Measurements from ENCODE around the gene PPARD. TPM values are rescaled to one million over a fixed set of nuclear protein-coding genes. Genes with fewer than 3 reads are reported as not detected.
A peak's percentile ranks its signal among the peaks of the same experiment; 100 is the strongest.
"Not testable (repeated sequence)": the region's sequence is repeated elsewhere in the genome, so short reads cannot be mapped to it uniquely, and the experiment has no call there.

The PPARD gene
- total RNA-seq, 3 donors from 2014 or later: 15.4 to 17.4 (median 16.9) TPM

- H3K36me3 Mint-ChIP-seq (ENCODE audit: insufficient read depth): peaks cover 24% of the 10 kb centered on the region
- H3K9me3 Mint-ChIP-seq: no peaks in the 10 kb centered on the region
- no peak overlapping the region for H3K4me3 Mint-ChIP-seq
- peaks cover 44% of the 10 kb centered on the region for H3K4me1 Mint-ChIP-seq (ENCODE audit: low read depth)
- no peaks in the 10 kb centered on the region for H3K27me3 Mint-ChIP-seq (ENCODE audit: low read depth)
- DNase-seq (no peak), ATAC-seq (no peak)
These were observed 71.6 kb downstream of the PPARD start for GRCh38 chr6:35413911-35414310.

- peak; percentile 11 to 40 for ATAC-seq
- H3K4me1 Mint-ChIP-seq (ENCODE audit: low read depth): peaks cover 47% of the 10 kb centered on the region
- H3K4me3 Mint-ChIP-seq: no peak overlapping the region
- peak; percentile 11 for DNase-seq
- H3K27me3 Mint-ChIP-seq (ENCODE audit: low read depth): no peaks in the 10 kb centered on the region
- no peaks in the 10 kb centered on the region for H3K9me3 Mint-ChIP-seq
- H3K36me3 Mint-ChIP-seq (ENCODE audit: insufficient read depth): peaks cover 25% of the 10 kb centered on the region
These were observed 72.9 kb downstream of the PPARD start for GRCh38 chr6:35415065-35415891.

GRCh38 chr6:35417979-35418661 is 75.8 kb downstream of the PPARD start:
- DNase-seq: no peak
- Mint-ChIP-seq H3K4me1 (ENCODE audit: low read depth) (peaks cover 33% of the 10 kb centered on the region), H3K4me3 (no peak overlapping the region), H3K36me3 (ENCODE audit: insufficient read depth) (peaks cover 20% of the 10 kb centered on the region), H3K9me3 (no peaks in the 10 kb centered on the region), H3K27me3 (ENCODE audit: low read depth) (no peaks in the 10 kb centered on the region)
- peak in 1 of 2 donors; percentile 38 for ATAC-seq

GRCh38 chr6:35419417-35419816 is 77.1 kb downstream of the PPARD start:
- Mint-ChIP-seq H3K36me3 (ENCODE audit: insufficient read depth) (peaks cover 25% of the 10 kb centered on the region), H3K27me3 (ENCODE audit: low read depth) (no peaks in the 10 kb centered on the region), H3K9me3 (no peaks in the 10 kb centered on the region), H3K4me1 (ENCODE audit: low read depth) (peaks cover 33% of the 10 kb centered on the region), H3K4me3 (no peak overlapping the region)
- ATAC-seq (no peak), DNase-seq (no peak)

- Mint-ChIP-seq H3K4me1 (ENCODE audit: low read depth) (peaks cover 31% of the 10 kb centered on the region), H3K4me3 (no peak overlapping the region), H3K36me3 (ENCODE audit: insufficient read depth) (peaks cover 29% of the 10 kb centered on the region), H3K27me3 (ENCODE audit: low read depth) (no peaks in the 10 kb centered on the region), H3K9me3 (no peaks in the 10 kb centered on the region)
- DNase-seq (no peak), ATAC-seq (no peak)
These were observed 77.6 kb downstream of the PPARD start for GRCh38 chr6:35419961-35420360.

- Mint-ChIP-seq H3K36me3 (ENCODE audit: insufficient read depth) (peaks cover 50% of the 10 kb centered on the region), H3K4me3 (no peak overlapping the region), H3K27me3 (ENCODE audit: low read depth) (no peaks in the 10 kb centered on the region), H3K4me1 (ENCODE audit: low read depth) (no peaks in the 10 kb centered on the region), H3K9me3 (peaks cover 17% of the 10 kb centered on the region)
- DNase-seq (no peak), ATAC-seq (no peak)
These were observed 82.9 kb downstream of the PPARD start for GRCh38 chr6:35425284-35425683.

- no peaks in the 10 kb centered on the region for H3K27me3 Mint-ChIP-seq (ENCODE audit: low read depth)
- H3K36me3 Mint-ChIP-seq (ENCODE audit: insufficient read depth): peaks cover 47% of the 10 kb centered on the region
- H3K4me3 Mint-ChIP-seq: no peak overlapping the region
- H3K4me1 Mint-ChIP-seq (ENCODE audit: low read depth): no peaks in the 10 kb centered on the region
- peaks cover 17% of the 10 kb centered on the region for H3K9me3 Mint-ChIP-seq
- DNase-seq (no peak), ATAC-seq (no peak)
These were observed 83.7 kb downstream of the PPARD start for GRCh38 chr6:35426074-35426473.

- DNase-seq (no peak), ATAC-seq (no peak)
- no peaks in the 10 kb centered on the region for H3K4me1 Mint-ChIP-seq (ENCODE audit: low read depth)
- no peaks in the 10 kb centered on the region for H3K27me3 Mint-ChIP-seq (ENCODE audit: low read depth)
- H3K4me3 Mint-ChIP-seq: no peak overlapping the region
- peaks cover 43% of the 10 kb centered on the region for H3K36me3 Mint-ChIP-seq (ENCODE audit: insufficient read depth)
- H3K9me3 Mint-ChIP-seq: peaks cover 17% of the 10 kb centered on the region
These were observed 85.1 kb downstream of the PPARD start for GRCh38 chr6:35427435-35427834.

- H3K4me3 Mint-ChIP-seq: no peak overlapping the region
These were observed 85.5 kb downstream of the PPARD start for GRCh38 chr6:35427851-35428321.

GRCh38 chr6:35428421-35429149 is 86.2 kb downstream of the PPARD start:
- H3K4me3 Mint-ChIP-seq: no peak overlapping the region

More at GRCh38 chr6:35427851-35428321, 85.5 kb downstream of the PPARD start:
- Mint-ChIP-seq H3K9me3 (peaks cover 17% of the 10 kb centered on the region), H3K27me3 (ENCODE audit: low read depth) (no peaks in the 10 kb centered on the region), H3K36me3 (ENCODE audit: insufficient read depth) (peaks cover 41% of the 10 kb centered on the region), H3K4me1 (ENCODE audit: low read depth) (no peaks in the 10 kb centered on the region)
- DNase-seq: no peak
- no peak for ATAC-seq

GRCh38 chr6:35429463-35429862 is 87.1 kb downstream of the PPARD start:
- ATAC-seq (no peak), DNase-seq (no peak)
- no peaks in the 10 kb centered on the region for H3K27me3 Mint-ChIP-seq (ENCODE audit: low read depth)
- peaks cover 17% of the 10 kb centered on the region for H3K9me3 Mint-ChIP-seq
- H3K36me3 Mint-ChIP-seq (ENCODE audit: insufficient read depth): peaks cover 34% of the 10 kb centered on the region
- H3K4me3 Mint-ChIP-seq: no peak overlapping the region
- no peaks in the 10 kb centered on the region for H3K4me1 Mint-ChIP-seq (ENCODE audit: low read depth)

More at GRCh38 chr6:35428421-35429149, 86.2 kb downstream of the PPARD start:
- ATAC-seq: no peak
- DNase-seq: no peak
- Mint-ChIP-seq H3K27me3 (ENCODE audit: low read depth) (no peaks in the 10 kb centered on the region), H3K36me3 (ENCODE audit: insufficient read depth) (peaks cover 39% of the 10 kb centered on the region), H3K4me1 (ENCODE audit: low read depth) (no peaks in the 10 kb centered on the region), H3K9me3 (peaks cover 17% of the 10 kb centered on the region)

- Mint-ChIP-seq H3K36me3 (ENCODE audit: insufficient read depth) (peaks cover 16% of the 10 kb centered on the region), H3K4me3 (no peak overlapping the region), H3K4me1 (ENCODE audit: low read depth) (no peaks in the 10 kb centered on the region), H3K9me3 (peaks cover 17% of the 10 kb centered on the region), H3K27me3 (ENCODE audit: low read depth) (no peaks in the 10 kb centered on the region)
- DNase-seq (no peak), ATAC-seq (no peak)
These were observed 89.9 kb downstream of the PPARD start for GRCh38 chr6:35432291-35432690.

GRCh38 chr6:35432702-35433101 is 90.3 kb downstream of the PPARD start:
- H3K9me3 Mint-ChIP-seq: peaks cover 17% of the 10 kb centered on the region
- H3K36me3 Mint-ChIP-seq (ENCODE audit: insufficient read depth): peaks cover 16% of the 10 kb centered on the region
- not testable (repeated sequence) for ATAC-seq; H3K4me1 Mint-ChIP-seq (ENCODE audit: low read depth); DNase-seq; H3K4me3 Mint-ChIP-seq; H3K27me3 Mint-ChIP-seq (ENCODE audit: low read depth)

GRCh38 chr6:35435074-35435837 is 92.9 kb downstream of the PPARD start:
- no peak for ATAC-seq
- DNase-seq: no peak
- Mint-ChIP-seq H3K4me3 (no peak overlapping the region), H3K9me3 (no peaks in the 10 kb centered on the region), H3K27me3 (ENCODE audit: low read depth) (no peaks in the 10 kb centered on the region), H3K4me1 (ENCODE audit: low read depth) (no peaks in the 10 kb centered on the region), H3K36me3 (ENCODE audit: insufficient read depth) (no peaks in the 10 kb centered on the region)
